GM11168 (cell line): ENCODE results near the gene SSTR4.
"Not testable (repeated sequence)": the region's sequence is repeated elsewhere in the genome, so short reads cannot be mapped to it uniquely, and the experiment has no call there.

ENCODE experiments used
- in situ Hi-C: fragments of 300-500 bp; cut with MboI; formaldehyde crosslinking; loops from one replicate; pipeline ENCODE4 v1.12.0; 2022; ENCODE audit warnings: low sequenced_read_pairs; ENCODE audit not compliant: unreplicated experiment

SSTR4 gene

GRCh38 chr20:23017516-23017915 lies 17.6 kb upstream of the SSTR4 start:
- in situ Hi-C loops = no loop called here

DNA sequence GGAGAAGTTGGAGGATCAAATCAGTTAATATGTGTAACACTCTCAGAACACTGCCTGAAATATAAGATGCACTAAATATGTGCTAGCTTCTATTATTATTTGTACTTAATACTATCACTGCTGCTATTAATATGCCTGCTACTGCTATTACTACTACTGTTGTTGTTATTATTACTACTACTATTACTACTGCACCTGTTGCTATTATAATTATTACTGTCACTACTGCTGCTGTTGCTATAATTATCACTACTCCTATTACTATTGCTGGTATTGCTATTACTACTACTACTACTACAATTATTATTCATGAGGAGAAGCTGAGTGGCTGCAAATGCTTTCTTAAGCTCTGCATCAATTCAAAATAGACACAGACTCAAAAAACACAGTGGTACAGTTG lies 16.7 kb upstream of the SSTR4 start:
- in situ Hi-C loops = no loop called here

DNA sequence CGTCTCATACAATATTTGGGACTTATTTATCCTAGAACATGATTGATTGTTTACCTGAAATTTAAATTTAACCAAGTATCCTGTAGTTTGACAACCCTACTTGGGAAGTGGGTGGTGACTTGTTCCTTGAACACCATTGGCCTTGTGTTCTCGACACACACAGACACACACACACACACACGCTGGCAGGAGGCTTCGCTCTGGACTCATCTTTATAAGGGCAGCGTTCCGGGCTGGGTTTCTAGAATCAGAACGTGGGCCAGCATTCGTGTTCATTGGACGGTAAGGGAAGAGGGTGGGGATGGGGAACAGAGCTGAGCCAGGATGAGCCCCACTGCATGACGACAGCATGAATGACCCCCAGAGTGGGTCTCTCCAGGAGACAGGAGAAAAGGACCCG lies 16.2 kb upstream of the SSTR4 start:
- in situ Hi-C loops = no loop called here

DNA sequence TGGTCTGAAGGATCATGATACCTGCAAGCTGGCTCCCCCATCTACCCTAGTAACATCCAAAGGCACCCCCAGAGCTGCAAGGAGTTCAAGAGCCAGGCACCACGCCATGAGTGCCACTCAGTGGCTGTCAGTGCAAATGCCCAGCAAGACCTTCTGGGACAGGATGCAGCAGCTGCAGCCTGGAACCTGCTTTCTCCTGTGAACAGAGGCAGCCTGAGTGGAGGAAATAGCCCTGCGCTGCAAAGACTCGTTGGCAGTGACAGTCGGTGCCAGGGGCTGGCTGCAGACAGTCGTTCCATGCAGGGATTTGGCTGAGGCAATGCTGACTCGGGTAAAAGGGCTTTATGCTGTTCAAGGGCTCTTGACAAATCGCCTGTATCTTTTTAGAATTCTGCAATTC lies 15.7 kb upstream of the SSTR4 start:
- in situ Hi-C loops = no loop called here

GRCh38 chr20:23020230-23021018 lies 14.7 kb upstream of the SSTR4 start:
- in situ Hi-C loops = no loop called here

DNA sequence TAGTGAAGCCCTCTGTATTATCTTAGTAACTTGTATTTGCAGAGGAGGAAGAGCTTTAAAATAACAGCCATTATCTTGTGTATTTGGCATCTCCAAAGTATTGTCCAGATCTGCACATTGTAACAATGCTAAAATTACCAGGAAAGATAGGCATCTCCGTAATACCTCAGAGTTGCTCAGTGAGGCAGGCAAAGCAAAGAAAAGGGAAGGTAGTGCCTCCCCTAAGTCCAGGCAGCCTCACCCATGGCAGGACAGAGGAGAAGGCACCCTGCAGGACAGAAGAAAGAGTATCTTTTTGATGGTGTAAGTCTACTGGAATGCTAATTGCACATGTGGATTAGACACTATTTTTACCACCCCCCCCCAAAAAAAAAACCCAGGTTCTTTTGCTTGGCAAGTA lies 13.6 kb upstream of the SSTR4 start:
- in situ Hi-C loops = no loop called here

DNA sequence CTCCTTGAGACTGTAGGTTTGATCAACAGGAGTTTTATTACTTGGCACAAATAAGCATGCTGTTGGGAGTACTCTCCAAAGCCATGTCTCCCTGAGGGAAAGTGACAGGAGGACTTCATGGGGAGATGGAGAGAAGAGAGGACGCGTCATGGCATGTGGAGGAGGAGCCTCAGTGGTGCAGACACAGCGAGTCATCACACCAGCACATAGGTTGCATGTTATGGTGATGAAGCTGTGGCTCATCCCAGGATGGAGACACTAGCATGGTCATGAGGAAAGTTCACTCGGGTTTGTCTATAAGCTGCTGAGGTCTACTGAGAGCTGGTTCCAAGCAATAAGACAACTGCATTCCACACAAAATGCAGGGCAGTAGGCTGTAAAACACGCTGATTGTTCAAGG lies 13.2 kb upstream of the SSTR4 start:
- in situ Hi-C loops = no loop called here

- in situ Hi-C loops = no loop called here
Observed at GRCh38 chr20:23022849-23023248, 12.3 kb upstream of the SSTR4 start.

DNA sequence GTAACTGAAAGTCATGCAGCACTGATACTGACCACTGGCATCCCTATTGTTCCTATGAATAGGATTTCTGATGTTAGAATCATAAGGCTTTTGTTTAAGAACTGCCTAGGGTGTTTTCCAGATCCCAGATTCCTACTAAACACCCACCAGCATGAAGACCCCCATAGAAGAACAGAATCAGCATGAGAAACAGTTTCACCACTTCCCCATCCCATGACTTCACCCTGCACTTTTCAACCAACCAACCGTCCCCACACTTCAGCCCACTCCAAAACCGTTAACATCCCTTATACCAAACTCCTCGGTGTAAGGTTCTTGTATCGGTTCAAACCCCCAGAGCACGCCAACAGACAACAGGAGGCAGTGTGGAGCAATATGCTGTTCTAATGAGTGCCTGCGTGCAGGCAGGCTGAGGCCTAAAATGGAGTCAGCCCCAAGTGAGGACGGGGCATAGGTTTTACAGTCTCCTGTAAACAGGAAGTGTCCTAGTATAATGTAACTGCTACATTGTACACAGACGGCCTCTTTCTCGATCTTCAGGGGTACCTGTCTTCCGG lies 11.4 kb upstream of the SSTR4 start:
- in situ Hi-C loops = no loop called here

- in situ Hi-C loops = no loop called here
Observed at GRCh38 chr20:23024701-23025100, 10.4 kb upstream of the SSTR4 start.

- in situ Hi-C loops = not testable (repeated sequence)
Observed at GRCh38 chr20:23025503-23025902, 9.6 kb upstream of the SSTR4 start.

- in situ Hi-C loops = no loop called here
Observed at GRCh38 chr20:23027721-23028120, 7.4 kb upstream of the SSTR4 start.

GRCh38 chr20:23028392-23028791 lies 6.7 kb upstream of the SSTR4 start:
- in situ Hi-C loops = no loop called here

DNA sequence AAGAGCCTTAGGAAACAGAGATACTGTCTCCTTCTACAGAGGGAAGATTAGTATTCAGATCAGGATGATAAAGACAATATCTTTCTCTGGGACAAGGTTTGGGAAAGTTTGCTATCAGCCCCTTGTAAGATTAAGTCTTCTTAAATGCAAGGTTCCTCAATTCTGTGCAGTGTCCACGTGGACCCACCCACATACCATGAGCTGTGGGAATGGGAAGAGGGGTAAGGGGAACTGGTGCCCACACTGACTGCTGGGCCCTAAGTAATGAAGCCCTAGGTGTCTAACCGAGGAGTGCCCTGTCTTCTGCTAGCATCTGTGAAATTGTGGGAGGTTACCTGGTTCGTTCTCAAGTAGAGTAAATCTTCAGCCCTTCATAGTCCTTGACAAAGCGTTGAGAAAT lies 5.8 kb upstream of the SSTR4 start:
- in situ Hi-C loops = no loop called here

- in situ Hi-C loops = no loop called here
Observed at GRCh38 chr20:23031346-23031745, 3.8 kb upstream of the SSTR4 start.

- in situ Hi-C loops = no loop called here
Observed at GRCh38 chr20:23032056-23032749, 2.9 kb upstream of the SSTR4 start.

GRCh38 chr20:23032750-23033078 lies 2.4 kb upstream of the SSTR4 start:
- in situ Hi-C loops = no loop called here

GRCh38 chr20:23033918-23034317 lies 1.2 kb upstream of the SSTR4 start:
- in situ Hi-C loops = no loop called here

- in situ Hi-C loops = no loop called here
Observed at GRCh38 chr20:23035731-23036130, 619 bp downstream of the SSTR4 start.

- in situ Hi-C loops = no loop called here
Observed at GRCh38 chr20:23036371-23036770, 1.3 kb downstream of the SSTR4 start.

- in situ Hi-C loops = no loop called here
Observed at GRCh38 chr20:23037017-23037481, 1.9 kb downstream of the SSTR4 start.
